C4-2B (cell line): ENCODE data around the gene FNDC1.

ENCODE experiments used
- CTCF ChIP-seq: fragments of 450-650 bp; conservative IDR thresholded peaks from 2 replicates; pipeline ENCODE4 v1.5.1; 2017; ENCODE audit warnings: mild to moderate bottlenecking
- ZFX ChIP-seq: fragments of 450-650 bp; IDR thresholded peaks from 2 replicates; pipeline ENCODE4 v1.6.1; 2017

- no peak for TF ChIP-seq CTCF
- no peak for TF ChIP-seq ZFX
Observed at GRCh38 chr6:159201336-159201735, 32.1 kb downstream of the FNDC1 start.
